DMS53 treated with DMSO at 0.1 percent for 48 hours (cell line): ENCODE measurements around the gene FEZ2.

ENCODE experiments used
- DNase-seq: peaks from one replicate; lab custom pipeline; 2025; ENCODE audit not compliant: unreplicated experiment; lab: John Stamatoyannopoulos, UW

FEZ2 gene

DNA sequence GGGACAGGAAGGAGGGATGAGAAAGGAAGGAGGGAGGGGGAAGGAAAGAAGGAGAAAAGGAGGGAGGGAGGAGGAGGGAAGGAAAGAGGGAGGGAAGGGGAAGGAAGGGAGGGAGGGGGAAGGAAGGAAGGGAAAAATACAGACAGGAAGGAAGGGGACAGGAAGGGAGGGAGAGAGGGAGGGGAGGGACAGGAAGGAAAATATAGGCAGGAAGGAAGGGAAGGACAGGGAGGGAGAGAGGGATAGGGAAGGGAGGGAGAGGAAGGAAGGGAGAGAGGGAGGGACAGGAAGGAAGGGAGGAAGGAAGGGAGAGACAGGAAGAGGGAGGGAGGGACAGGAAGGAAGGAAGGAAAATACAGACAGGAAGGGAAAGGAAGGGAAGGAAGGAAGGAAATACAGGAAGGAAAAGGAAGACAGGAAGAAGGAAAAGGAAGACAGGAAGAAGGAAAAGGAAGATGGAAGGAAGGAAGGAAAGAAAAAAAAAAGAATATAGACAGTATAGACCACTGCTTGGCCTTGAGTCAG lies 63.6 kb downstream of the FEZ2 start:
- no peak for DNase-seq

DNA sequence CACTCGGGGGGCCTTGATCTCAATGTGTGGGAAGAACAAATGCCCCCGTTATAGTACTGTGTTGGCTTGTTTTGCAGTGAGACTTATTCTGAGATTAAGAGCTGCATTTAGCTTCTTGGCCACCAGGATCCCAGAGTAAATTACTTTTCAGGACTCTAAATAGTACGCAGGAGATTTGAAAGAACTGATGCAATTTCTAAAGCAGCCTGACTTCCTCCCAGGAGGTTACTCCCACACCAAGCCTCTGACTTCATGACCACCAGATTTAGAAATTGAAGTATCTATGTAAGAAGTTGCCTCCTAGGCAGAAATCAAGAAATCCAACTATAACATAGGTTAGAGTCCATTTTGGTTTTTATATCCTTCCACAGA lies 67.0 kb downstream of the FEZ2 start:
- no peak for DNase-seq

DNA sequence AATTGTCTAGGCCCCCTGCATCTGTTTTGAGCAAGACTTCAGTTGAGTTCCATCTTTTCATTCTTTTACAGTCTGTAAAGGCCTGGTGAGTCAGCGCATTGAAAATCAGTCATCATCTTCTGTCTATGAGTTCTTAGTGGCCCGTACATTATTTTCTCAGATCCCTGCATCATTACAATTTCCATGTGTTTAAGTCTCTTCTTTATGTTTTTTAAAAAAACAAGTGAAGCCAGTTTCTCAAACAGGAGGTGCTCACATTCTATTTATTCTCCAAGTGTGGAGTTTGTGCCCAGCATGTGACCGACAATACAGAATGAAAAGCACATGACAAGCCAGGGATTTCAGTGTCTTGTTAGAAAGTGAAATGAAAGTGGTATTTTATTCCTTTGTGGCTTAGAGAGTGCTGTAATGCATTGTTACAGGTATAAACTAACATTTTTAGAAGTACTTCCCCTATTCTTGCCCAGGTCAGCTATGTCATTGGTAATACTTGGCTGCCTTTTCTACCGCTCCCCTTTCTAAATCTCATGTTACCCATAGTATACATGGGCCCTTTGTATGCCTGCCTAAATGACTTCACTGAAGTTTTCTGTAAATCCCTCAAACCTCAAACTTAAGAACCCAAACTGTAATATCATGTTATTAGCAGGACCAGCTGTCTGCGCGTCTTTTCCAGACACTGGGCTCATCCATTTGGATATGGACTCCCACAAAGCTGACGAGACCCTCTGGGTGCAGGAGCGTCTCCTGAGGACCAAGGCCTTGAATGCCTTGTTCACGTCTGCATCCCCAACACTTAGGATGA lies 67.6 kb downstream of the FEZ2 start:
- DNase-seq: no peak

DNA sequence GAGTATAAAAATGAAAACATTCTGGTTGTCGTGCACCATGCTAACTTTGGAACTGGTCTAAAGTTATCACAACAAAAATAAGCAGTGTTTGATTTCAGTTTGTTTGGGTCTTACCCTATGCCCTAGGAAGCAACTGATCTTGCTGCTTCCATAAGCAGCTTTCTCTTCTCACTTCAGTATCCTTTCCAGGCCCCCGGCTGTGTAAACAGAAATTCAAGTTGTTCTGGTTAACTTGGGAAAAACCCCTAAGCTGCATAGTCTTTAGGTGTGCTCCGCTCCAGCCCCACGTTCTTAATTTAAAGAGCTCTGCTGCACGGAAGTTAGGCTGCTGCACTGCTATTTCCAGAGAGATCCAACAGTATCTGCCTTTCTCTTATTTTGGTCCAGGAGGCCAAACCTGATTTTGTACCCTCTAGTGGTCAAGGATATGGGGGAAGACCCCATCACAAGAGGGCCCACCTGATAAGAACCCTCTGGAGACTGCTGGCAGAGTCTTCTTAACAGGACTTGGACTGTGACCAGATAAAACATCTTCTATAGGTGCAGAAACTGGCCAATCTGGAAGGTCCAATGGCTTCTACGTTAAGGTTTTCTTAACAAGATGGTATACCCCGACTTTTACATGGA lies 69.1 kb downstream of the FEZ2 start:
- DNase-seq: no peak

DNA sequence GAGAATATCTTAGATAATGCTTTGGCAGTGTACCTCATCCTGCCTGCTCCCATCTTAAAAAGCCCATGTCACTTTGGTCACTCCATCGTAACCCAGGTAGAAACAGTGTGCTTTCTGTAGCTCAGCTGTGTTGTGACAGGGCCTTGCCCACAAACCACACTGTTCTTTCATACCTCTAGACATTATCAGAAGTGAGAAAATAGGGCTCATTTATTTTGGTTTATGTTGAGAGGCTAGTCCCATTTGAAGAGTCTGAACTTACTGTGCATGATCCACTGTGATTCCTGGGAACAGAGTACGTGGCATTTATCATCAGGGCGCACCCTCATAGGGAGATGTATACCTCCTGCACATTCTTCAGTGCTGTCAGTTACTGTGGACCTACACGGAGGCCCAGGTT lies 69.7 kb downstream of the FEZ2 start:
- DNase-seq: no peak

DNA sequence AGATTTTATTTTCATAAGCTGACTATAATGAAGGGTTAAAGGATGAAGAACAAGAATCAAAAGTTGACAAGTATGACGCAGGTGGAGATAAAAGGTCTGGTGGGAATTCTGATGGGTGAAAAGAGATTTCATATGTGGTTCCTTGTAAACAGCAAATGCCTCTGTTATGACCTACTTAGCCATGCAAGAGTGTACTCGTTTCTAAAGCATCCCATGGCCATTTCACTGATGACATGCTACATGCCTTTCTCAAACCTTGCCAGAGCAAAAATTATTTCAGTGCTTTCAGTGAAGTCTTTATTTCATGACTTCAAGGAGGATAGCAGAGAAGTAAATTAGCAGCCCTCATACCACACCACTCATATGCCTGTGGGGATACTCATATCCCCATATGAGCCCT lies 71.7 kb downstream of the FEZ2 start:
- no peak for DNase-seq

DNA sequence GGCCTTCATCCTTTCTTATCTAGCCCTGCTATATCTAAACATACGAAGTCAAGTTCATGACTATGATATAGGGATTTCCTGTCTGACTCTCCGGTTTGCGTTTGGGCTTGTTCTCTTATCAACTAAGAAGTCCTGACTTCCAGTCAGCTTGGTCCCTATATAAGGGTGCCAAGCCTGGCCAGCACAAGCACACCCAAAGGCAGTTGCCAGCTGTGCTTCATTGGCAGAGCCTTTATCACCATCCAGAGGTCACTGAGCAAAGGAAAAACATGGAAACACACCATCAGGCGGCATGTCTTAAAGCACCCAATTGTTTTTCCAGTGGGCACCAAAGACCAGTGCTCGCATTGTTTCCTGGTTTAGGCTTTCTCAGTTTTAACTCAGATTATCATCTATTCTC lies 72.7 kb downstream of the FEZ2 start:
- DNase-seq: no peak

DNA sequence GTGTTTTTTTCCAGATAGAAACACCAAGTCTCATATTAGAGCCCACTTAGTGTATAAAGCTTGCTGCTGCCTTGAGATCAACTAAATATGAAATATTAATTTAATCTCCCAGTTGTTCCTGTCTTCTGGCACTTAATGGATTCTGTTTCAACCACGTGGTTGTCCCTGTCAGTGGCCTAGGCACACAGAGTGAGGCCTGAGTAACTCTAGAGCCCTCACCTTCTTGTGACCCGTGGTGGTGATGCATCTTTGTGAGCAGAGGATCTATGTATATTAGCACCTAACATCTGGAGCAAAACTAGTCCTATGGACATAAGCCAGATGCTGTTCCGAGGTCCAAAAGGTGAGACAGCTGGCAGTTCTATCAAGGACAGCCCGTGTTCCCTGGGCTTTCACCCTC lies 74.8 kb downstream of the FEZ2 start:
- no peak for DNase-seq

DNA sequence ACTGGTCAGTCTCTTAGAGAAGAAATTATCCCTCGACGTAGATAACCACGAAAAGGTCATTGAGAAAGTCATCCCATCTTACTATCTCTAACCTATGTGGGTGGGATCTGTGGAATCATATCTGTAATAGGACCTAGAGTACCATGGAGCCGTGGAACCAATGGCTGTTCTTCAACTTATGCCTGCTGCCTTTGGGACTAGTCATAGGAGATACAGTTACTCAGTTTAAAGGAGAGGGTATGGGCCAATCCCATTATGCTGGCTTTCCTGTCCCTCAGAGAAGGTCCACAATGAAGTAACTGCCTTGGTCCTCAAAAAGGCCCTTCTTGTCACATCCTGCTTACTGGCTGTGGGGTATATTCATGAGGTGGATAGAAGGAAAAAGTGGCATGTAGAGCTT lies 77.5 kb downstream of the FEZ2 start:
- no peak for DNase-seq

DNA sequence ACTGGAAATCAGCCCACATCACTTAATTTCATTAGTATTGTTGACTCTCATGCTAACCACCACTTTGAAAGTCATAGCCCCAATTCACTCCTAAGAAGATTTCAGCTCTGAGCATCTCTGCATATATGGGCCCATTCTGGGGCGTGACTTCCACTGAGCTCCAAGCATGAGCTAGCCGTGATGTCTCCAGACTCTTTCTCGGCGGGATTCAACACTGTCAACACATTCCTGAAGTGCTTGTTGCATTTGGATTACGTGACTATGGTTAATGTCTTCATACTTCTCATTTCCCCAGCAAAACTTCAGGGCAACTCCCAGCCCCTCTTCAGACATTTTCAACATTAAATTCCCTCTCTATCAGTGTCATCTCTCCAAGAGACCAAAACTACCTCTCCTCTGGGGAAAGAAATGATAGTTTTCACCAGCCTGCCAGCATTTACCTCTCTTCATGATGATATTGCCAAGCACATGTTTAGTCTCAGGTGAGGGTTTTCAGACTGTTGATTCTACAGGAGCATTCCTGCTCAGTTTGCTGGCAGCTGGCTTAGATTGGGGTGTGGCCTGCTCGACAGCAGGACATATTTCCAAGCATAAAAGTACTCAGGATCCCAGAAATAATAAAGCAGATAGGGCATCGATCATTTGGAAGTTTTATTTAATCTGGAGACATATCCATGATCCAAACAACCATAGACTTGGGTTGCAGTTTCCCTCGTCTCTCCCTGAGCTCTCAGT lies 81.7 kb downstream of the FEZ2 start:
- DNase-seq: no peak

DNA sequence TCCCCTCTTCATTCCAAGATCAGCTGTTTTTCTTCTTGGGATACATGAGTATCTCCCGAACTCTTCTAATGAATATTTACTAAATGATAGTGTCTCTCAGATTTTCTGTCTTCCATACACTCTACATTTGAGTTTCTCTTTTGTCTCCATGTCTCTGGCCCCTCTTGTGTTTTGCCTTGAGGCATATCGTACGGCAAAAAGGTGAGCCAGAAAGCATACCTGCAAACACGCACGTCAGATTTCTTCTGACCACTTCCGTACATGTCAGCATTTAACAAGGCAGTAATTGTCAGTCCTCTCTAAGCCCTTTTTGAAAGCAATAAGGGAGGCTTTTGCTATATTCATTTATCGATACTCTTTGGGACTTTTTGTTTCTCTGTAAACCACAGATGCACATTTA lies 82.4 kb downstream of the FEZ2 start:
- DNase-seq: no peak

DNA sequence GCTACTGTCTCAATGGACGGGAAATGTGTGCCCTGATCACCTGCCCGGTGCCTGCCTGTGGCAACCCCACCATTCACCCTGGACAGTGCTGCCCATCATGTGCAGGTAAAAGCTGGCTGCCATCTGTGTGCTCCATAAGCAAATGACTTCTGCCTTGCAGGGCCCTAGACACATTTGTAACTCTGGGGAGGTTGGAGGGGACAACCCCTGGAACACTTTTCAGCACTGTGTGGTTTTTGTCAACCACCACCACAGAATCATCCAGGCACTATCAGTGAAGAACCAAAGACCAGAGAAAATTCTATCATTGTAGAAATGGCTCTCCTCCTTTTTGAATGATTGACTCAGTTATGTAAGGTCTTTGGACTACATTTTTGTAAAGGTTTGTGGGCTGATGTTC lies 84.3 kb downstream of the FEZ2 start:
- DNase-seq: no peak

DNA sequence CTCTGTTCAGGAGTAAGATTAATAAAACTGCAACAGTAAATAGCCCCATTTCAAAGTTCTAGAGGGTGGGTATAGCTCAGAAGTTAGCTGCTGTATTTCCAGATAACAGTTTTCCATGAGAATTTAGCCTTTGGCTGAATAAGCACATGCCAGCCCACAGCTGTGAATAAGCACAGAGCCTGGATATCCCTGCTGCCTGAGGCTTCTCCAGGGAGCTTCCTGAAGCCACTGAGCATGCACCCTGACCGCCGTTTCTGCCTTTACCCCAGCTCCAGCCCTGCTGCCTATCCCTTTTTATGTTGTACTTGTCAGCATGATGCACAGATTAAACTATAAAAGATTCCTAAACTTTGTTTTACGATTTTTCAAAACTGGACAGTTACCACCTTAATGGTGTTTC lies 85.3 kb downstream of the FEZ2 start:
- no peak for DNase-seq

DNA sequence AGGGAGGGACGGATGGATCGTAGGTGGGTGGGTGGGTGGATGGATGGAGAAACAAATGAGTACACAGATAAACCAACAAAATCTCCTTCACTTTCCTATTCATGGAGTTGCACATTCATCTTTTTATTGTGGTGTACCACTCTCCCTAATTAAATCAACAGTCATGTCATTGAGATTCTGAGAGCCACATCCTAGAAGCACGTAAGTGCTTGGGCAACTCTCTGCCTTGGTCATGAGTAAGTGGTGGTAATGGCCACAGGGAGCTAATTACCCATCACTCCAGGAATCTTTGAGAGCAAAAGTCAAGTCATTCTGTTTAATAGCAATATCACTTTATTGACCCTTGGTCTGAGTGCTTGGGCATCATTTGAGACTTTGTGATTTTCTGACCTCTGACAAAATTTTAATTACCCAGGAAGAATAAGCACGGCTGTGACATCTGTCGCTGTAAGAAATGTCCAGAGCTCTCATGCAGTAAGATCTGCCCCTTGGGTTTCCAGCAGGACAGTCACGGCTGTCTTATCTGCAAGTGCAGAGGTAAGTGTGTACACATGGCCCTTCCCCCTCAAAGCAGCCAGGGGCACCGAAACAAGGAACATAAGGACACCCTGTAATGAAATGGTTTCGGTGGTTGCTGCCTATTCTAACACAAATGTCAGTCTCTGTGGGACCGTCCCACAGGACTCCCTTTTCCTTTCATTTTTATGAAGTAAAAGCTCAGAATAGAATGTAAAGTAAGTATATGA lies 85.9 kb downstream of the FEZ2 start:
- no peak for DNase-seq

DNA sequence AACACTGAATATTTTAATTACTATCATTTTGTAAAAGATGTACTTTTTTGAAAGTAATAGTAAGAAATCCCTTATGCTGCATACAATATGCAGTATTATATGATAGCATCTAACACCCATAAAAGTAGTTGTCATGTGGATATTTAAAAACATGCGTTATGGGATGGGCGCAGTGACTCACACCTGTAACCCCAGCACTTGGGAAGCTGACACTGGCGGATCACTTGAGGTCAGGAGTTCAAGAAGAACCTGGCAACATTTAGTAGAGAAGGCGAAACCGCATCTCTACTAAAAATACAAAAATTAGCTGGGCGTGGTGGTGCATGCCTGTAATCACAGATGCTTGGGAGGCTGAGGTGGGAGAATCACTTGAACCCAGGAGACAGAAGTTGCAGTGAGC lies 88.9 kb downstream of the FEZ2 start:
- no peak for DNase-seq

DNA sequence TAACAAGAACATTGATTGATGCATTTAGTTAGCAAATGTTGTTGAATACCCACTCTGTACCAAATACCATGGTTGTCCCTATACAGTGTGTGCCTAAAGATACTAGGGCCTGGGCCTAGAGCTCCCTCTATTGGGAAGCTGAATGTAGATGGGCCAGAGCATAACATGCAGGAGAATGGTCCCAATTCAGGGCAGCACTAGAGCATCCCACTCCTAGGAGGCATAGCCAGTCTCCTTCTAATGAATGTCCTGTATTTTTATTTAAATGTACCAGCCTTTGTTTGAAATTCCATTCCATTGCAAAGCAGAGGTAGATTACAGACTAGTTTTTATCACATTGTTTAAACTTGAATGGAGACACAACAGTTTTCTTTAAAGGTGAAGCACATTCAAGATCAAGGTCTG lies 90.6 kb downstream of the FEZ2 start:
- DNase-seq: peak; percentile 37
